GM21619 (cell line): ENCODE results near the gene TRPC4AP.

Experiments used
- ATAC-seq: cut with Tn5 transposase; IDR thresholded peaks from one replicate; pipeline ENCODE4 v1.9.1; 2021; ENCODE audit not compliant: unreplicated experiment

TRPC4AP gene

GRCh38 chr20:35018590-35019371, 73.8 kb downstream of the TRPC4AP start:
- no peak for ATAC-seq

GRCh38 chr20:35017099-35017835, 75.3 kb downstream of the TRPC4AP start:
- no peak for ATAC-seq

- ATAC-seq: no peak
Measured at GRCh38 chr20:35015863-35016193, 76.8 kb downstream of the TRPC4AP start.

- no peak for ATAC-seq
Measured at GRCh38 chr20:35014537-35014936, 78.1 kb downstream of the TRPC4AP start.

- ATAC-seq: no peak
Measured at GRCh38 chr20:35013421-35014411, 78.9 kb downstream of the TRPC4AP start.

- no peak for ATAC-seq
Measured at GRCh38 chr20:35012227-35013069, 80.2 kb downstream of the TRPC4AP start.

- no peak for ATAC-seq
Measured at GRCh38 chr20:35011589-35012226, 80.9 kb downstream of the TRPC4AP start.

GRCh38 chr20:35010405-35011192, 82.0 kb downstream of the TRPC4AP start:
- ATAC-seq: no peak

GRCh38 chr20:35009665-35010328, 82.8 kb downstream of the TRPC4AP start:
- ATAC-seq: no peak

GRCh38 chr20:35008411-35009342, 83.9 kb downstream of the TRPC4AP start:
- no peak for ATAC-seq

GRCh38 chr20:35007891-35008290, 84.7 kb downstream of the TRPC4AP start:
- no peak for ATAC-seq

- ATAC-seq: no peak
Measured at GRCh38 chr20:35007413-35007812, 85.2 kb downstream of the TRPC4AP start.

- no peak for ATAC-seq
Measured at GRCh38 chr20:35006531-35006971, 86.1 kb downstream of the TRPC4AP start.

GRCh38 chr20:35006009-35006408, 86.6 kb downstream of the TRPC4AP start:
- no peak for ATAC-seq

GRCh38 chr20:35005463-35005961, 87.1 kb downstream of the TRPC4AP start:
- no peak for ATAC-seq

GRCh38 chr20:35004749-35005462, 87.7 kb downstream of the TRPC4AP start:
- no peak for ATAC-seq
